Mononuclear cell (primary cell): Measurements from ENCODE around the gene RBM22. TPM values are rescaled to one million over a fixed set of nuclear protein-coding genes. Genes with fewer than 3 reads are reported as not detected.

Source experiments
- H3K27me3 ChIP-seq: 2 replicates; pipeline ENCODE4 v1.6.0; 2011; ENCODE audit warnings: low read length, control low read depth; ENCODE audit not compliant: insufficient read depth
- H3K4me1 ChIP-seq: 2 replicates; pipeline ENCODE4 v1.5.1; 2011; ENCODE audit warnings: mild to moderate bottlenecking, low read length, control low read depth; ENCODE audit not compliant: insufficient read depth
- H3K4me3 ChIP-seq: 2 replicates; pipeline ENCODE4 v1.5.1; 2011; ENCODE audit warnings: mild to moderate bottlenecking, low read length, moderate library complexity
- H3K9me3 ChIP-seq: 2 replicates; pipeline ENCODE4 v1.5.1; 2011; ENCODE audit warnings: low read depth, mild to moderate bottlenecking, control low read depth, low read length
- total RNA-seq: library from RNA; depleted of rRNA; stranded (reverse); fragments of >200 nt; gene quantifications from one replicate; pipeline ENCODE4 v1.2.3, GENCODE V29; 2012

The RBM22 gene
- total RNA-seq, 1 donor = 60.0 TPM

DNA sequence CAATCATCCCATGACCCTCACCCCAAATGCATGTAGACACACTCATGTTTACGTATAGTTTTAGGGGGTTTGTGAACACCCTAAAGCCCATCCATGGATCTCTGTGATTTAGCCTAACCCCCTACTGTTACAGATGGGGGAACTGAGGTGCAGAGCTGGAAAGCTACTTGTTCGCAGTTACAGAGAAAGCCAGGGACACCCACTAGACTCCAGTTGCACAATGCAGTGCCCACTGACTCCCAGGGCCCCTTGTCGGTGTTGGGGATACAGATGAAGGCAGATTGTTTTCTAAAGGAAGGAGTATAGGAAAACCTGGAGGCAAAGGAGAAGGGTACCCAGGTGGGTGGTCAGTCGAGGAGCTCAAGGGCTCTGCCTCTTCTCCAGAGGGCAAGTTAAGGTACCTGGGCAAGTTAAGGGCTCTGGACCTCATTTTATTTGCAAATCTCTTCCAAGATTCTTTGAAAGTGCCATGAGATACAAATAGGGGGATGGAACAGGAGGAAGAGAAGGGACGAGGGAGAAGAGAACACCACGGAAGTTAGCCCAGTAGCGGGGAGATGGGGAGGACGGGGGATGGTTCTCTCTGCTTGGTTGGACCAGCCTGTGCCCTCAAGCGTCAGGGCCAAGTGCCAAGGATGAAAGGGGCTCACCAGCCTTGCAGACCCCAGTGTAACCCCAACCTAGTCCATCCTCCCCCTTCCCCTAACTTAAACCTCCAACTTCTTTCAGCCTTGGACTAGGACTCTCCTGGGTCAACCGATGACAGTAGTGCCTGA is 38.9 kb downstream of the RBM22 start:
- peaks cover 4% of the 10 kb centered on the region for H3K4me1 ChIP-seq
- no peaks in the 10 kb centered on the region for H3K9me3 ChIP-seq
- H3K27me3 ChIP-seq = no peaks in the 10 kb centered on the region
- no peak overlapping the region for H3K4me3 ChIP-seq

- Histone ChIP-seq H3K4me3 (no peak within 1 kb of the TSS), H3K9me3 (no peaks in the 10 kb centered on the region), H3K27me3 (no peaks in the 10 kb centered on the region), H3K4me1 (peaks cover 9% of the 10 kb centered on the region)
Observed at GRCh38 chr5:150661086-150661485, 39.8 kb downstream of the RBM22 start, which contains the start of gene MYOZ3. Gene MYOZ3 (plus strand): TSS chr5:150661251. CDS start chr5:150662942, 1,691 bp downstream.

- no peak overlapping the region for H3K4me3 ChIP-seq
- H3K4me1 ChIP-seq = peaks cover 11% of the 10 kb centered on the region
- H3K27me3 ChIP-seq = no peaks in the 10 kb centered on the region
- no peaks in the 10 kb centered on the region for H3K9me3 ChIP-seq
Observed at GRCh38 chr5:150660108-150660831, 40.6 kb downstream of the RBM22 start.

DNA sequence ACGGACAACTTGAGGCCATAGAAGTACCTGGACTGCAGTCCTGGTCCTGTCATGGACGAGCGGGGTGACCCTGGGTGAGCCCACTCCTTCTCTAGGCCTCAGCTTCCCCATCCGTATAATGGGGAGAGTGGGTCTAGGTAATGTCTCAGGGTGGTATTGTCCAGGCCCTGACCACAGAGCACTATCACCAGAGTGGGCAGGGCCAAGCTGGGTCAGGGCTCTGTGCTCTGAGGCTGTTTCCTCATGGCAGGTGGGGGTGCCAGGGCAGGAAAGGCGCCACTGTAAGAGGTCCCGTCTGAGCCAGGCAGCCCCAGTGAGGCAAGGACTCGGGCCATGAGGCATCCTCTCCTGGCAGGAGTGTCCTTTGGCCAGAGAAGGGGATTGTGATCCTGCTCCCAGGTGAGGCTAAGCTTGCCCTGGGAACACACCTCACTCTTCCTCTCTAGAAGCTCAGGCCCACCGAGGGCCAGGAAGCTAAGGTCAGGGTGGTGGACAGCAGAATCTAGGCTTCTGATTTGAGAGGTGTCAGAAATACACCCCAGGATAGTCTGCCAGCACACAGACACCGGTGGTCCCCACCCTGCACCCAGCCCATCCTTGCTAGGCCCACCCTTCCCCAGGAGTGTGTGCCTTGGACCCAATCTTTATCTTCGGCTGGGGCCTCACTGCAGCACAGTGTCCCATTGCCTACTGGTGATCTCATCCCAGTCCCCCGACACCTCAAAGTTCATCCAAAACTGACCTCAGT is 41.3 kb downstream of the RBM22 start:
- H3K4me1 ChIP-seq = peaks cover 11% of the 10 kb centered on the region
- H3K9me3 ChIP-seq = no peaks in the 10 kb centered on the region
- no peaks in the 10 kb centered on the region for H3K27me3 ChIP-seq
- no peak overlapping the region for H3K4me3 ChIP-seq

DNA sequence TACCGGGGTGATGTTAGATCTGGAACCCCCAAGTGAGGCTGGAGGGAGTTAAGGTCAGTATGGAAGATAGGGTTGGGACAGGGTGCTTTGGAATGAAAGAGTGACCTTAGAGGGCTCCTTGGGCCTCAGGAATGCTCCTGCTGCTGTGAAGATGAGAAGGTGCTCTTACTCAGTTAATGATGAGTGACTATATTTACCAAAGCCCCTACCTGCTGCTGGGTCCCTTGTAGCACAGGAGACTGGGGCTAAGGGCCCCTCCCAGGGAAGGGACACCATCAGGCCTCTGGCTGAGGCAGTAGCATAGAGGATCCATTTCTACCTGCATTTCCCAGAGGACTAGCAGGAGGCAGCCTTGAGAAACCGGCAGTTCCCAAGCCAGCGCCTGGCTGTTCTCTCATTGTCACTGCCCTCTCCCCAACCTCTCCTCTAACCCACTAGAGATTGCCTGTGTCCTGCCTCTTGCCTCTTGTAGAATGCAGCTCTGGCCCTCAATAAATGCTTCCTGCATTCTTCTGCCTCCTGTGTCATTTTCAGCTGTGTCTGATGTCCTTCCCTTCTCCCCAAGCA is 42.1 kb downstream of the RBM22 start:
- Histone ChIP-seq H3K9me3 (no peaks in the 10 kb centered on the region), H3K27me3 (no peaks in the 10 kb centered on the region), H3K4me1 (peaks cover 11% of the 10 kb centered on the region), H3K4me3 (no peak overlapping the region)

GRCh38 chr5:150658121-150658520 is 42.7 kb downstream of the RBM22 start:
- Histone ChIP-seq H3K9me3 (no peaks in the 10 kb centered on the region), H3K4me1 (peaks cover 11% of the 10 kb centered on the region), H3K27me3 (no peaks in the 10 kb centered on the region), H3K4me3 (no peak overlapping the region)

DNA sequence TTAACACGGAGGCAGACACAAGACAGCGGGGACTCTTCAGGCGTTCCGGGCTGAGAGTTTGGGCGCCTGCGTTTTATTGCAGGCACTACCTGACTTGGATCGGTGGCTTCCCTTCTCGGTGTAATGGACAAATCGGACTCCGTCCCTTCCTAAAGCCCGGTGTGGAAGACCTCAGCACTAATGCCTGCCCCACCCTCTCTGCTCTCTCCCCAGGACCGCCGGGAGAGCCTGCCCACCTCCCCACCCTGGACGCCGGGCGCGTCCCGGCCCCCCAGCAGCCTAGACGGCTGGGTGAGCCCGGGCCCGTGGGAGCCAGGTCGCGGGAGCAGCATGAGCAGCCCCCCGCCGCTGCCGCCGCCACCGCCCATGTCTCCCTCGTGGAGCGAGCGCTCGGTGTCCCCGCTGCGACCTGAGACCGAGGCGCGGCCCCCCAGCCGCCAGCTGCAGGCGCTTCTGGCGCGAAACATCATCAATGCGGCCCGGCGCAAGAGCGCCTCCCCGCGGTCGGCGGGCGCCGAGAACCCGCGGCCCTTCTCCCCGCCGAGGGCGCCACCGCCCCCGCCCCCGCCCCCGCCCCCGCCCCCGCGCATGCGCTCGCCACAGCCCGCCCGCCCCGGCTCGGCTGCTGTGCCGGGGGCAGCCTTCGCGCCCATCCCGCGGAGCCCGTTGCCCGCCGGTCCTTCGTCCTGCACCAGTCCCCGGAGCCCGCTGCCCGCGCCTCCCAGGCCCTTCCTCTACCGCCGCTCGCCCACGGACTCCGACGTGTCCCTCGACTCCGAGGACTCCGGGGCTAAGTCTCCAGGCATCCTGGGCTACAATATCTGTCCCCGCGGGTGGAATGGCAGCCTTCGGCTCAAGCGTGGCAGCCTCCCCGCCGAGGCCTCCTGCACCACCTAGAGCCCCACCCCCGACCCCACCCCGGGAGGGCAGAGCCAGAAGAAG is 44.4 kb downstream of the RBM22 start:
- no peaks in the 10 kb centered on the region for H3K27me3 ChIP-seq
- H3K9me3 ChIP-seq = no peaks in the 10 kb centered on the region
- peaks cover 11% of the 10 kb centered on the region for H3K4me1 ChIP-seq
- peak overlapping the region; percentile 43 for H3K4me3 ChIP-seq

- Histone ChIP-seq H3K9me3 (no peaks in the 10 kb centered on the region), H3K27me3 (no peaks in the 10 kb centered on the region), H3K4me1 (peaks cover 11% of the 10 kb centered on the region), H3K4me3 (no peak overlapping the region)
Observed at GRCh38 chr5:150655221-150655620, 45.6 kb downstream of the RBM22 start.

GRCh38 chr5:150653762-150654556 is 46.9 kb downstream of the RBM22 start:
- Histone ChIP-seq H3K27me3 (no peaks in the 10 kb centered on the region), H3K4me3 (no peak overlapping the region), H3K4me1 (peaks cover 11% of the 10 kb centered on the region), H3K9me3 (no peaks in the 10 kb centered on the region)

- Histone ChIP-seq H3K4me3 (no peak overlapping the region), H3K27me3 (no peaks in the 10 kb centered on the region), H3K9me3 (no peaks in the 10 kb centered on the region), H3K4me1 (peaks cover 11% of the 10 kb centered on the region)
Observed at GRCh38 chr5:150653145-150653761, 47.6 kb downstream of the RBM22 start.

GRCh38 chr5:150651924-150652671 is 48.8 kb downstream of the RBM22 start:
- Histone ChIP-seq H3K9me3 (no peaks in the 10 kb centered on the region), H3K4me1 (peaks cover 8% of the 10 kb centered on the region), H3K27me3 (no peaks in the 10 kb centered on the region), H3K4me3 (no peak overlapping the region)

DNA sequence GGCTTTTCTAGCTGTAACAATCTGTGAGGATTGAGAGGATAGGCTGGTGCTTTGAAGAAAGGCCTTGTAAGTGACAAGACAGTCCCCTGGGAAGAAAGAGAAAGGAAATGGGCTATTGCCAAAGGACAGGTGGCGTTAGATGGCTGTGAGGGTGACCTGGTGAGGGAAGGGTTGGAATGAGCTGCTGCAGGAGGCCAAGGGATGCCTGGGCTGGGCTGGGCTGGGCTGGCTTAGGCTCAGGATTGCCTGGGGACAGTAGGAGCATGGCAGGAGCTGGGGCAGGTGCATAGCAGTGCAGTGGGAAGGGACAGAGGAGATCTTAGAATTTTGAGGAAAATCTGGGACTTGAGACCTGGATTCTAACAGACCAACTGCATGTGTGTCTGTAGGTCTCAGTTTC is 49.5 kb downstream of the RBM22 start:
- H3K27me3 ChIP-seq = no peaks in the 10 kb centered on the region
- peaks cover 5% of the 10 kb centered on the region for H3K4me1 ChIP-seq
- H3K4me3 ChIP-seq = no peak overlapping the region
- H3K9me3 ChIP-seq = no peaks in the 10 kb centered on the region
